ENCODE data around the gene DNAH3. TPM values are rescaled to one million over a fixed set of nuclear protein-coding genes. Genes with fewer than 3 reads are reported as not detected.
"Not testable (repeated sequence)": the region's sequence is repeated elsewhere in the genome, so short reads cannot be mapped to it uniquely, and the experiment has no call there.

Gene DNAH3
- total and polyA plus RNA-seq, 2 of the 13 experiments (the other 11 are each of a cell fraction or from before 2014, with no cell fraction given): 0.07 to 0.08 TPM

DNA sequence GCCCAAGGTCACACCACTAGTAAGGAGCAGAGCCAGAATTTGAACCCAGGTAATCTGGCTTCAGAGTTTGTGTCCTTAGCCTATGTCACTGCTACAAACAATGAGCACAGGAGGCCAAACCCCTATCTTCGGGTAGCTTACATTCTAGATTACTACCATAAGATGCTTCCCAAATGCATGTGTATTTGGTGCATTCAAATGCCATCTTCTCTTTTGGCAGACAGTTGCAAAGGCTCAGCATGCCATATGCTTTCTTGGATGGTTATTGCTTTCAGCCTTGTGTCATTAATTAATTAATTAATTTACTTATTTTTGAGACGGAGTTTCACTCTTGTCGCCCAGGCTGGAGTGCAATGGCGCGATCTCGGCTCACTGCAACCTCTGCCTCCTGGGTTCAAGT, 80.7 kb downstream of the DNAH3 start (continued):
- TF ChIP-seq RERE (CRISPR knock-in tag; IDR thresholded peaks at IDR 0.05; ENCODE audit: low read depth): no peak
- no peak for TF ChIP-seq ZSCAN30 (CRISPR knock-in tag; IDR thresholded peaks at IDR 0.05)
- TF ChIP-seq ZNF589 (CRISPR knock-in tag; conservative IDR thresholded peaks at IDR 0.05): no peak

DNA sequence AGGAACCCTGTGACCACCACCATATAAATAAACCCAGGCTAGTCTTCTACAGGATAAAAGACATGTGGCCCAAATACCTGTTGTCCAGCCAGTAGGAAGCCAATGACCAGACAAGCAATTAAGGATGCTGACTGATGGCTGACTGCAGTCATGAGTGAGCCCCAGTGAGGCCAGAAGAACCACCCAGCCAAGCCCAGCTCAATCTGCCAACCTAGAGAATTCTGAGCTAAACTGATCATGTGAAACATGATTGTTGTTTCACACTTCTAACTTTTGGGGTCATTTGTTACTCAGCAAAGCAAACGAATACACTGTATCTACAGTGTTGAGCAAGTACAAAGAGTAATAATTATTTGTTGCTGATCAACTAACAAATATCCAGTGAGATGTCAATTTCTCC, 86.4 kb downstream of the DNAH3 start:
- WGBS (ENCODE audit: low lambda C conversion rate): 3% methylated on average over 1 of the region's 1 CpG
- DNase-seq (ENCODE audit: low spot score) (no peak), ATAC-seq (no peak), FAIRE-seq (no peak)
- H2AFZ ChIP-seq (ENCODE audit: low read length): no peak overlapping the region
- TF ChIP-seq ZNF335 (CRISPR knock-in tag; IDR thresholded peaks at IDR 0.05) (no peak), RBAK (CRISPR knock-in tag; IDR thresholded peaks at IDR 0.05) (0 out of 2 replicates have a peak, but pooled peaks have one; percentile 50), ZNF331 (CRISPR knock-in tag; IDR thresholded peaks at IDR 0.05) (peak; percentile 97), HMGA1 (CRISPR knock-in tag; conservative IDR thresholded peaks at IDR 0.05) (no peak)
- TF ChIP-seq, protein P1, sequence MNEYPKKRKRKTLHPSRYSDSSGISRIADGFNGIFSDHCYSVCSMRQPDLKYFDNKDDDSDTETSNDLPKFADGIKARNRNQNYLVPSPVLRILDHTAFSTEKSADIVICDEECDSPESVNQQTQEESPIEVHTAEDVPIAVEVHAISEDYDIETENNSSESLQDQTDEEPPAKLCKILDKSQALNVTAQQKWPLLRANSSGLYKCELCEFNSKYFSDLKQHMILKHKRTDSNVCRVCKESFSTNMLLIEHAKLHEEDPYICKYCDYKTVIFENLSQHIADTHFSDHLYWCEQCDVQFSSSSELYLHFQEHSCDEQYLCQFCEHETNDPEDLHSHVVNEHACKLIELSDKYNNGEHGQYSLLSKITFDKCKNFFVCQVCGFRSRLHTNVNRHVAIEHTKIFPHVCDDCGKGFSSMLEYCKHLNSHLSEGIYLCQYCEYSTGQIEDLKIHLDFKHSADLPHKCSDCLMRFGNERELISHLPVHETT (CRISPR knock-in tag; conservative IDR thresholded peaks at IDR 0.05): no peak
- H3K36me3 ChIP-seq (replicated peaks in 1 of 2; ENCODE audit: control insufficient read depth in 1 of 2, insufficient read depth in 2 of 2, low read length in 2 of 2): no peaks in the 10 kb centered on the region
- no peaks in the 10 kb centered on the region for H3K9me3 ChIP-seq (ENCODE audit: low read length)
- no peak overlapping the region for H3K4me3 ChIP-seq (replicated peaks in 1 of 3; ENCODE audit: insufficient read depth in 1 of 3, low read depth in 2 of 3, low read length in 3 of 3)
- no peaks in the 10 kb centered on the region for H3K4me1 ChIP-seq (ENCODE audit: insufficient read depth, low read length)
- CTCF ChIA-PET (ENCODE audit: low intra/inter-chr PET ratio, low total read pairs): no interaction called here
- no peak overlapping the region for H3K4me2 ChIP-seq (ENCODE audit: low read depth, low read length)
- peaks cover 0 to 3% of the 10 kb centered on the region in 2 experiments; a peak in 1 of 5 replicates for H3K27me3 ChIP-seq (ENCODE audit: control insufficient read depth in 1 of 2, insufficient read depth in 2 of 2, low read length in 2 of 2)
- no peak overlapping the region for H3K9ac ChIP-seq (ENCODE audit: insufficient read depth, low read depth, low read length)
- intact Hi-C loops (cut with micrococcal nuclease; ENCODE audit: unreplicated experiment): no loop called here
- BruUV-seq (replicated peaks): no TSS peak
- POLR2A ChIA-PET: no interaction called here
- H3K79me2 ChIP-seq (ENCODE audit: insufficient read depth, low read length): no peaks in the 10 kb centered on the region
- no peak overlapping the region for H3K27ac ChIP-seq (ENCODE audit: extremely low read length, insufficient read depth, low read length)
- in situ Hi-C loops (cut with HindIII; ENCODE audit: extremely low pct_ligation_motif_present, low pct_unique_long_range_greater_than_20kb): no loop called here
- H4K20me1 ChIP-seq (ENCODE audit: insufficient read depth, low read length): no peaks in the 10 kb centered on the region

DNA sequence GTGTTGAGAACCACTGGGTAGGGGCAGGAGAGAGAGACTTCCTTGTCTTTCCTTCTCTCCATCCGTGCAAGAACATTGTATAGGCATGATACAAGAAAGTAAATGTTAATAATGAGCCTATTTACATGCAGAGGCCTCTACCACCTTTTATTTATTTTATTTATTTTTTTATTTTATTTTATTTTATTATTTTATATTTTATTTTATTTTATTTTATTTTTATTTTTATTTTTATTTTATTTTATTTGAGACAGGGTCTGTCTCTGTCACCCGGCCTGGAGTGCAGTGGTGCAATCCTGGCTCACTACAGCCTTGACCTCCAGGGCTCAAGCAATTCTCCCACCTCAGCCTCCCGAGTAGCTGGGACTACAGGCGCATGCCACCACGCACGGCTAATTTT, 87.3 kb downstream of the DNAH3 start:
- intact Hi-C loops (cut with micrococcal nuclease; ENCODE audit: unreplicated experiment); BruUV-seq (replicated peaks); DNase-seq (ENCODE audit: low spot score); H3K9ac ChIP-seq (ENCODE audit: insufficient read depth, low read depth, low read length); FAIRE-seq; H3K4me2 ChIP-seq (ENCODE audit: low read depth, low read length); H3K27ac ChIP-seq (ENCODE audit: extremely low read length, insufficient read depth, low read length); H4K20me1 ChIP-seq (ENCODE audit: insufficient read depth, low read length); in situ Hi-C loops (cut with HindIII; ENCODE audit: extremely low pct_ligation_motif_present, low pct_unique_long_range_greater_than_20kb); H3K4me3 ChIP-seq (replicated peaks in 1 of 3; ENCODE audit: insufficient read depth in 1 of 3, low read depth in 2 of 3, low read length in 3 of 3); H3K4me1 ChIP-seq (ENCODE audit: insufficient read depth, low read length); H2AFZ ChIP-seq (ENCODE audit: low read length); POLR2A ChIA-PET; H3K27me3 ChIP-seq (ENCODE audit: control insufficient read depth in 1 of 2, insufficient read depth in 2 of 2, low read length in 2 of 2); ATAC-seq; CTCF ChIA-PET (ENCODE audit: low intra/inter-chr PET ratio, low total read pairs); H3K79me2 ChIP-seq (ENCODE audit: insufficient read depth, low read length); H3K36me3 ChIP-seq (replicated peaks in 1 of 2; ENCODE audit: control insufficient read depth in 1 of 2, insufficient read depth in 2 of 2, low read length in 2 of 2); H3K9me3 ChIP-seq (ENCODE audit: low read length): not testable (repeated sequence)
- WGBS (ENCODE audit: low lambda C conversion rate): 29% methylated on average over 6 of the region's 6 CpGs

All from HepG2 (cell line).